ENCODE results near the gene ESRRB.
A peak's percentile ranks its signal among the peaks of the same experiment; 100 is the strongest.

Gene ESRRB

GRCh38 chr14:76546426-76547221 is 170.7 kb downstream of the ESRRB start:
- Histone ChIP-seq H3K36me3 (ENCODE audit: control insufficient read depth in 2 of 2, insufficient read depth in 1 of 2, low read length in 2 of 2) (no peaks in the 10 kb centered on the region), H3K27ac (ENCODE audit: extremely low read depth, low read depth, low read length) (no peak overlapping the region), H3K9me3 (ENCODE audit: control insufficient read depth, insufficient read depth, low read depth, low read length) (no peaks in the 10 kb centered on the region), H3K4me3 (ENCODE audit: low read depth, low read length) (no peak overlapping the region), H3K4me1 (ENCODE audit: control insufficient read depth, insufficient read depth, low read length) (peaks cover 5% of the 10 kb centered on the region; the same call in 1 of the 2 replicates)
- POLR2A ChIA-PET = interaction anchor here (0.6 kb wide), 1 partner anchor 91 kb away, joined by 4 read pairs; no protein-coding TSS in a partner anchor
- TF ChIP-seq ZNF311 (tag by site-specific recombination; IDR thresholded peaks at IDR 0.05; ENCODE audit: borderline replicate concordance) = no peak
- TF ChIP-seq ZNF654 (tag by site-specific recombination; IDR thresholded peaks at IDR 0.05; ENCODE audit: low read depth) = peak; percentile 71
- TF ChIP-seq ZNF2 (tag by site-specific recombination; IDR thresholded peaks at IDR 0.05) = 0 out of 2 replicates have a peak, but pooled peaks have one; percentile 40
- peak; percentile 97 for TF ChIP-seq IKZF3 (tag by site-specific recombination; IDR thresholded peaks at IDR 0.05)
- TF ChIP-seq ZFHX2 (tag by site-specific recombination; conservative IDR thresholded peaks at IDR 0.05) = peak; percentile 28; the same call in 1 of the 2 replicates
- 0 out of 2 replicates have a peak, but pooled peaks have one; percentile 29 for TF ChIP-seq ZSCAN30 (tag by site-specific recombination; IDR thresholded peaks at IDR 0.05)
- TF ChIP-seq ZNF302 (tag by site-specific recombination; IDR thresholded peaks at IDR 0.05; ENCODE audit: low read depth) = no peak
- peak; percentile 76 for TF ChIP-seq CTCF (tag by site-specific recombination; IDR thresholded peaks at IDR 0.05)
- CTCF ChIA-PET = interaction anchor here (0.6 to 0.8 kb wide), 7 partner anchors 12 to 534 kb away, joined by 3 read pairs; no protein-coding TSS in a partner anchor

- Histone ChIP-seq H3K27ac (ENCODE audit: extremely low read depth, low read depth, low read length) (no peak overlapping the region), H3K4me1 (ENCODE audit: control insufficient read depth, insufficient read depth, low read length) (no peaks in the 10 kb centered on the region), H3K9me3 (ENCODE audit: control insufficient read depth, insufficient read depth, low read depth, low read length) (no peaks in the 10 kb centered on the region), H3K36me3 (ENCODE audit: control insufficient read depth in 2 of 2, insufficient read depth in 1 of 2, low read length in 2 of 2) (no peaks in the 10 kb centered on the region), H3K4me3 (ENCODE audit: low read depth, low read length) (no peak overlapping the region)
- no peak for TF ChIP-seq ZNF211 (tag by site-specific recombination; IDR thresholded peaks at IDR 0.05; ENCODE audit: low read depth)
- TF ChIP-seq ZNF335 (tag by site-specific recombination; conservative IDR thresholded peaks at IDR 0.05) = no peak
- TF ChIP-seq ZNF292 (tag by site-specific recombination; IDR thresholded peaks at IDR 0.05; ENCODE audit: borderline replicate concordance, low read depth) = no peak
- no peak for TF ChIP-seq ZNF26 (tag by site-specific recombination; IDR thresholded peaks at IDR 0.05)
- TF ChIP-seq ZNF501 (tag by site-specific recombination; IDR thresholded peaks at IDR 0.05) = no peak
- no peak for TF ChIP-seq ZFP41 (tag by site-specific recombination; IDR thresholded peaks at IDR 0.05; ENCODE audit: borderline replicate concordance)
- no peak for TF ChIP-seq ZNF10 (tag by site-specific recombination; IDR thresholded peaks at IDR 0.05)
- no peak for TF ChIP-seq ZNF555 (tag by site-specific recombination; conservative IDR thresholded peaks at IDR 0.05)
- no peak for TF ChIP-seq PRDM1 (tag by site-specific recombination; IDR thresholded peaks at IDR 0.05)
- no peak for TF ChIP-seq ZNF580 (tag by site-specific recombination; IDR thresholded peaks at IDR 0.05)
- TF ChIP-seq ZNF350 (tag by site-specific recombination; IDR thresholded peaks at IDR 0.05) = no peak
- TF ChIP-seq ZNF214 (tag by site-specific recombination; IDR thresholded peaks at IDR 0.05; ENCODE audit: borderline replicate concordance) = no peak
- TF ChIP-seq BCL11A (tag by site-specific recombination; IDR thresholded peaks at IDR 0.05; ENCODE audit: low read depth) = no peak
- TF ChIP-seq ZNF184 (tag by site-specific recombination; IDR thresholded peaks at IDR 0.05) = no peak
- no peak for TF ChIP-seq ZNF311 (tag by site-specific recombination; IDR thresholded peaks at IDR 0.05; ENCODE audit: borderline replicate concordance)
- no peak for TF ChIP-seq ZNF596 (tag by site-specific recombination; IDR thresholded peaks at IDR 0.05)
- no peak for TF ChIP-seq ZNF175 (tag by site-specific recombination; IDR thresholded peaks at IDR 0.05)
- no peak for TF ChIP-seq ZNF561 (tag by site-specific recombination; IDR thresholded peaks at IDR 0.05; ENCODE audit: borderline replicate concordance)
- no peak for TF ChIP-seq ZNF513 (tag by site-specific recombination; IDR thresholded peaks at IDR 0.05)
- CTCF ChIA-PET = interaction anchor here (0.6 to 1.0 kb wide), 4 partner anchors 10 to 498 kb away, joined by 3 to 4 read pairs (median 4); no protein-coding TSS in a partner anchor
- POLR2A ChIA-PET = no interaction called here
Measured at GRCh38 chr14:76547831-76548230, 171.9 kb downstream of the ESRRB start.
